Pancreas (tissue), 10 donors: ENCODE results near the gene ARMC10. TPM values are rescaled to one million over a fixed set of nuclear protein-coding genes. Genes with fewer than 3 reads are reported as not detected.
"Not testable (repeated sequence)": the region's sequence is repeated elsewhere in the genome, so short reads cannot be mapped to it uniquely, and the experiment has no call there.

Experiments used
- ATAC-seq, 4 donors: fragments of 200-7000 bp; cut with Tn5 transposase; one replicate each; pipeline versions ENCODE4 v1.8.0 to v1.9.1; 2020; ENCODE audit warnings: mild to moderate bottlenecking in 4 of 4, moderate library complexity in 4 of 4
- DNase-seq, 6 donors: peaks; one replicate each; pipeline ENCODE4 v3.0.0-alpha.2; 2020
- FAIRE-seq: peaks from 2 replicates; lab custom pipeline; 2012; peaks lifted over from hg19 to GRCh38; lab: Jason Lieb, UNC
- H3K27ac ChIP-seq, 4 donors: fragments of 200-600 bp; sonication (generic); 1 replicate in 3 of 4; 2 replicates in 1 of 4; pipeline versions ENCODE4 v1.5.0 to v1.8.0; 2020
- H3K27me3 ChIP-seq, 4 donors: fragments of 200-600 bp; one replicate each; pipeline ENCODE4 v1.8.0; 2021
- H3K36me3 ChIP-seq, 3 donors: fragments of 200-600 bp; sonication (generic) in 1 of 3; one replicate each; pipeline versions ENCODE4 v1.5.0 to v1.8.0; 2020 to 2021
- H3K4me1 ChIP-seq, 3 donors: fragments of 200-600 bp; one replicate each; pipeline ENCODE4 v1.8.0; 2021
- H3K4me3 ChIP-seq, 4 donors: fragments of 200-600 bp; sonication (generic) in 2 of 4; one replicate each; pipeline versions ENCODE4 v1.5.0 to v1.8.0; 2020 to 2021
- H3K9me3 ChIP-seq, 4 donors: fragments of 200-600 bp; one replicate each; pipeline ENCODE4 v1.8.0; 2021
- WGBS, 2 donors: extraction: QIAGEN DNeasy Blood & Tissue Kit; methylation state at CpG; one replicate each; pipeline ENCODE4 v1.1.7; 2013; 5-methylcytosine and 5-hydroxymethylcytosine counted together
- intact Hi-C, 3 donors: fragments of 100-400 bp; cut with DNase I; formaldehyde crosslinking; loops; one replicate each; pipeline versions ENCODE4 v1.11.1 to v1.14.2; 2022
- polyA plus RNA-seq, 2 donors: library from polyadenylated mRNA; stranded (reverse); fragments of 200-250 nt; gene quantifications; one replicate each; pipeline ENCODE4 v1.2.3, GENCODE V29; 2013
- total RNA-seq, 6 donors: library from RNA; stranded (reverse); fragmentation: NEBNext Ultra II Directional in 4 of 6; extraction: Animal tissue kit (Norgen Biotek cat#: 25700) in 4 of 6; gene quantifications; one replicate each; pipeline versions ENCODE4 v1.2.1 to v1.2.4, GENCODE V29; 2021 to 2023
- TF ChIP-seq, protein P1 (sequence below), 4 donors: fragments of 200-600 bp; sonication (generic) in 3 of 4; IDR thresholded peaks; one replicate each; pipeline versions ENCODE4 v1.5.0 to v1.8.0; 2021; ENCODE audit warnings: antibody characterized with exemption in 4 of 4
- donor health status: healthy with polysubstance abuse.
- donor health status: DM: no; HTN: no; CAD: no; lungs with moderate emphysema.
- donor health status: DM: no; HTN: no; CAD: no.
- donor health status: control.
- donor health status: control.
- donor health status: Bipolar disorder and iron deficiency.
- donor health status: DM: yes; HTN: yes; CAD: no.
- donor health status: DM: no; HTN: no; CAD: no.
- donor health status: DM: no; HTN: no; CAD: no.
- donor health status: DM: yes; HTN: yes; CAD: no.

The ARMC10 gene
- total and polyA plus RNA-seq, 8 donors, result 11.5 to 27.0 (median 20.1) TPM

DNA sequence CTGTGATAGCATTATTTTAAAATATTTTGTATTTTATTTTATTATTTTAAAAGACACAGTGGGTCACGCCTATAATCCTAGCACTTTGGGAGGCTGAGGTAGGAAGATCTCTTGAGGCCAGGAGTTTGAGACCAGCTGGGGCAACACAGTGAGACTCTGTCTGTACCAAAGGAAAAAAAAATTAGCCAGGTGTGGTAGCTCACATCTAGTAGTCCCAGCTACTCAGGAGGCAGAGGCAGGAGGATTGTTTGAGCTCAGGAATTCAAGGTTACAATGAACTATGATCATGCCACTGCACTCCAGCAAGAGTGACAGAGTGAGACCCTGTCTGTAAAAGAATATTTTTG, 37.5 kb upstream of the ARMC10 start:
- no peaks in the 10 kb centered on the region for H3K4me1 ChIP-seq
- TF ChIP-seq, protein P1, sequence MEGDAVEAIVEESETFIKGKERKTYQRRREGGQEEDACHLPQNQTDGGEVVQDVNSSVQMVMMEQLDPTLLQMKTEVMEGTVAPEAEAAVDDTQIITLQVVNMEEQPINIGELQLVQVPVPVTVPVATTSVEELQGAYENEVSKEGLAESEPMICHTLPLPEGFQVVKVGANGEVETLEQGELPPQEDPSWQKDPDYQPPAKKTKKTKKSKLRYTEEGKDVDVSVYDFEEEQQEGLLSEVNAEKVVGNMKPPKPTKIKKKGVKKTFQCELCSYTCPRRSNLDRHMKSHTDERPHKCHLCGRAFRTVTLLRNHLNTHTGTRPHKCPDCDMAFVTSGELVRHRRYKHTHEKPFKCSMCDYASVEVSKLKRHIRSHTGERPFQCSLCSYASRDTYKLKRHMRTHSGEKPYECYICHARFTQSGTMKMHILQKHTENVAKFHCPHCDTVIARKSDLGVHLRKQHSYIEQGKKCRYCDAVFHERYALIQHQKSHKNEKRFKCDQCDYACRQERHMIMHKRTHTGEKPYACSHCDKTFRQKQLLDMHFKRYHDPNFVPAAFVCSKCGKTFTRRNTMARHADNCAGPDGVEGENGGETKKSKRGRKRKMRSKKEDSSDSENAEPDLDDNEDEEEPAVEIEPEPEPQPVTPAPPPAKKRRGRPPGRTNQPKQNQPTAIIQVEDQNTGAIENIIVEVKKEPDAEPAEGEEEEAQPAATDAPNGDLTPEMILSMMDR (IDR thresholded peaks at IDR 0.05), result no peak
- DNase-seq, result no peak
- no peaks in the 10 kb centered on the region for H3K36me3 ChIP-seq
- no peak overlapping the region for H3K4me3 ChIP-seq
- H3K27ac ChIP-seq, result no peak overlapping the region
- intact Hi-C loops, result no loop called here
- H3K9me3 ChIP-seq, result no peaks in the 10 kb centered on the region
- peak in 1 of 4 donors; percentile 43 for ATAC-seq
- WGBS, 2 donors, result 93 to 97% methylated on average over 1 of the region's 1 CpG
- H3K27me3 ChIP-seq, result no peaks in the 10 kb centered on the region
- no peak for FAIRE-seq

DNA sequence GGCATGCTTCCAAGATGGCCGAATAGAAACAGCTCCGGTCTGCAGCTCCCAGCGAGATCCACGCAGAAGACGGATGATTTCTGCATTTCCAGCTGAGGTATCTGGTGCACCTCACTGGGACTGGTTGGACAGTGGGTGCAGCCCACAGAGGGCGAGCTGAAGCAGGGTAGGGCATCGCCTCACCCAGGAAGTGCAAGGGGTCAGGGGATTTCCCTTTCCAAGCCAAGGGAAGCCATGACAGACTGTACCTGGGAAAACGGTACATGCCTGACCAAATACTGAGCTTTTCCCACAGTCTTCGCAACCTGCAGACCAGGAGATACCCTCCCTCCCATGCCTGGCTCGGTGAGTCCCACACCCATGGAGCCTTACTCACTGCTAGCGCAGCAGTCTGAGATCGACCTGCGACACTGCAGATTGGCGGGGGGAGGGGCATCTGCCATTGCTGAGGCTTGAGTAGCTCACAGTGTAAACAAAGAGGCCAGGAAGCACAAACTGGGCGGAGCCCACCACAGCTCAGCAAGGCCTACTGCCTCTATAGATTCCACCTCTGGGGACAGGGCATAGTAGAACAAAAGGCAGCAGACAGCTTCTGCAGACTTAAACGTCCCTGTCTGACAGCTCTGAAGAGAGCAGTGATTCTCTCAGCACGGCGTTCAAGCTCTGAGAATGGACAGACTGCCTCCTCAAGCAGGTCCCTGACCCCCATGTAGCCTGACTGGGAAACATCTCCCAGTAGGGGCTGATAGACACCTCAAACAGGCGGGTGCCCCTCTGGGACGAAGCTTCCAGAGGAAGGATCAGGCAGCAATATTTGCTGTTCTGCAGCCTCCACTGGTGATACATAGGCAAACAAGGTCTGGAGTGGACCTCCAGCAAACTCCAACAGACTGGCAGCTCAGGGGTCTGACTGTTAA, 36.9 kb upstream of the ARMC10 start:
- FAIRE-seq, H3K9me3 ChIP-seq, H3K4me1 ChIP-seq, intact Hi-C loops, H3K4me3 ChIP-seq, H3K27me3 ChIP-seq, H3K36me3 ChIP-seq: not testable (repeated sequence)
- DNase-seq (peak in 5 of 6 donors; percentile 49 to 79 (median 61)), ATAC-seq (peak in 2 of 4 donors; percentile 28 to 79)
- peak overlapping the region in 1 of 4 donors; percentile 41 for H3K27ac ChIP-seq
- WGBS, 2 donors, result 74% methylated on average over 20 of the region's 20 CpGs

DNA sequence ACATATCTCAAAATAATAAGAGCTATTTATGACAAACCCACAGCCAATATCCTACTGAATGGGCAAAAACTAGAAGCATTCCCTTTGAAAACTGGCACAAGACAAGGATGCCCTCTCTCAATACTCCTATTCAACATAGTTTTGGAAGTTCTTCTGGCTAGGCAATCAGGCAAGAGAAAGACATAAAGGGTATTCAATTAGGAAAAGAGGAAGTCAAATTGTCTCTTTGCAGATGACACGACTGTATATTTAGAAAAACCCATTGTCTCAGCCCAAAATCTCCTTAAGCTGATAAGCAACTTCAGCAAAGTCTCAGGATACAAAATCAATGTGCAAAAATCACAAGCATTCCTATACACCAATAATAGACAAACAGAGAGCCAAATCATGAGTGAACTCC, 33.1 kb upstream of the ARMC10 start:
- intact Hi-C loops, H3K9me3 ChIP-seq, DNase-seq, H3K36me3 ChIP-seq, H3K4me1 ChIP-seq, H3K27ac ChIP-seq, FAIRE-seq, H3K27me3 ChIP-seq, ATAC-seq, H3K4me3 ChIP-seq: not testable (repeated sequence)
- WGBS, 2 donors, result 92 to 100% methylated on average over 1 of the region's 1 CpG

DNA sequence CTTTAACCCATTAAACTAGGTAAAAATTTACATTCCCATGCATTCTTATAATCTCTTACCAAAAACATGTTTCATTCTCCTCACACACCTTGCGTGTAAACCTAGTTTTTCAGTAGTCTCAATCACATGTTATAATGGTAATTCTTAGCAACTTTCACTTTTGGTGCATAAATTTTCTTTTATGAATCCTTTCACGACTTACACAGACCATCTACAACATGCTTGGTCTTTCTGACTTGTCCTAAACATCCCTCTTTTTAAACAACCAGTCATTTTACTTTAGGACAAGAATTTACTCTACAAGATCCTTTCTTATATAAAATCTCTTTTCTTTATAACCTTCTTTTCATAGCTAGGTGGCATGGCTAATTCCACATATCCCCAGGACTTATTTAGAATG, 26.1 kb upstream of the ARMC10 start:
- Histone ChIP-seq H3K36me3 (no peaks in the 10 kb centered on the region), H3K4me3 (no peak overlapping the region), H3K9me3 (no peaks in the 10 kb centered on the region), H3K27me3 (no peaks in the 10 kb centered on the region), H3K27ac (no peak overlapping the region), H3K4me1 (no peaks in the 10 kb centered on the region)
- DNase-seq (no peak), ATAC-seq (no peak), FAIRE-seq (no peak)
- intact Hi-C loops, result no loop called here
- TF ChIP-seq, protein P1 (IDR thresholded peaks at IDR 0.05), result no peak
- 91% methylated on average over 2 of the region's 2 CpGs for WGBS, 2 donors

DNA sequence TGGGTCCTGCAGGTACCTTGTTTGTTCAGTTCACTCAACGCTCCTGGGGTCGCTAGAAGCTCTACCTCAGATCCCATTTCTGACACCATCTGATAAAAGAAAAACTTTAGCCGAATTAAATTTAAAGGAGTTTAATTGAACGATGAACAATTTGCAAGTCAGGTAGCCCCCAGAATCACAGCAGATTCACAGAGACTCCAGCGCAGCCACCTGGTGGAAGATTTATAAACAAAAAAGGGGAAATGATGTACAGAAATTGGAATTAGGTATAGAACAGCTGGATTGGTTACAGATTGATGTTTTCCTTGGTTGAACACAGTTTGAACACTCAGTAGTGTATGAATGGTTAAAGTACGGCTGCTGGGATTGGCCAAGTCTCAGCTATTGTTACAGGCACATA, 23.4 kb upstream of the ARMC10 start:
- TF ChIP-seq, protein P1 (IDR thresholded peaks at IDR 0.05), result no peak
- FAIRE-seq (no peak), ATAC-seq (no peak), DNase-seq (no peak)
- Histone ChIP-seq H3K9me3 (no peaks in the 10 kb centered on the region), H3K4me3 (no peak overlapping the region), H3K27ac (no peak overlapping the region), H3K27me3 (no peaks in the 10 kb centered on the region), H3K36me3 (no peaks in the 10 kb centered on the region), H3K4me1 (no peaks in the 10 kb centered on the region)
- intact Hi-C loops, result no loop called here
- WGBS, 2 donors, result 87 to 90% methylated on average over 6 of the region's 6 CpGs

DNA sequence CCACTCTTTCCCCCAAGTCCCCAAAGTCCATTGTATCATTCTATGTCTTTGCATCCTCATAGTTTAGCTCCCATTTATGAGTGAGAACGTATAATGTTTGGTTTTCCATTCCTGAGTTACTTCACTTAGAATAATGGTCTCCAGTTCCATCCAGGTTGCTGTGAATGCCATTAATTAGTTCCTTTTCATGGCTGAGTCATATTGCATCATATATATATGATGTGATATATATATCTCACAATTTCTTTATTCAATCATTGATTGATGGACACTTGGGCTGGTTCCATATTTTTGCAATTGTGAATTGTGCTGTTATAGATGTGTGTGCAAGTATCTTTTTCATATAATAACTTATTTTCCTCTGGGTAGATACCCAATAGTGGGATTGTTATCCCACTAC, 18.9 kb upstream of the ARMC10 start:
- DNase-seq, H3K36me3 ChIP-seq, H3K27me3 ChIP-seq, H3K4me3 ChIP-seq, FAIRE-seq, H3K4me1 ChIP-seq, H3K27ac ChIP-seq, intact Hi-C loops, H3K9me3 ChIP-seq, ATAC-seq: not testable (repeated sequence)
- WGBS, 2 donors, result 78 to 89% methylated on average over 1 of the region's 1 CpG
